Stimulated activated CD8-positive, alpha-beta memory T cell treated with anti-CD3 and anti-CD28 coated beads, Interleukin-12 subunit alpha, Interleukin-12 subunit beta, amount 100 ng/mL, for 4 hours (primary cell): ENCODE data around the gene GRID2.
"Not testable (repeated sequence)": the region's sequence is repeated elsewhere in the genome, so short reads cannot be mapped to it uniquely, and the experiment has no call there.

ENCODE experiments used
- DNase-seq: peaks from one replicate; pipeline ENCODE4 v3.0.0-alpha.2; 2020; ENCODE audit warnings: low read depth

Gene GRID2

DNA sequence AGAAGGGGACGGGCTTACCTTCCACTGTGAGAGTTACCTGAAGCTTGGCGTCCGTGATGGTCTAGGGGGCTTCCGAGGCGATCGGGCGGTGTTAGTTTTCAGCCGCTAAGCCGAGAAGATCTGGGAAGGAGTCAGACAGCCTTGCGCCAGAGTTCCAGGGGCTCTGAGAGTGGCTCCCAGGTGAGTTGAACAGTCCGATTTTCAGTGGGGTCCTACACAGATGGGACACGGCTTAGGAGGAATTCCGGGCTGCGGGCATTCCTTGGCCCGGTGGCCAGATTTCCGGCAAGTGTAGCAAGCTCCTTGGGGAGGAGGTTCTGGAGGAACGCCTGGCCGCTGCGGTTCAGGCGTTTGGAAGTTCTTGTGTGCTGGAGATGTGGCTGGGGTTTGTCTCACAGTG, 138.4 kb downstream of the GRID2 start:
- DNase-seq, result not testable (repeated sequence)

DNA sequence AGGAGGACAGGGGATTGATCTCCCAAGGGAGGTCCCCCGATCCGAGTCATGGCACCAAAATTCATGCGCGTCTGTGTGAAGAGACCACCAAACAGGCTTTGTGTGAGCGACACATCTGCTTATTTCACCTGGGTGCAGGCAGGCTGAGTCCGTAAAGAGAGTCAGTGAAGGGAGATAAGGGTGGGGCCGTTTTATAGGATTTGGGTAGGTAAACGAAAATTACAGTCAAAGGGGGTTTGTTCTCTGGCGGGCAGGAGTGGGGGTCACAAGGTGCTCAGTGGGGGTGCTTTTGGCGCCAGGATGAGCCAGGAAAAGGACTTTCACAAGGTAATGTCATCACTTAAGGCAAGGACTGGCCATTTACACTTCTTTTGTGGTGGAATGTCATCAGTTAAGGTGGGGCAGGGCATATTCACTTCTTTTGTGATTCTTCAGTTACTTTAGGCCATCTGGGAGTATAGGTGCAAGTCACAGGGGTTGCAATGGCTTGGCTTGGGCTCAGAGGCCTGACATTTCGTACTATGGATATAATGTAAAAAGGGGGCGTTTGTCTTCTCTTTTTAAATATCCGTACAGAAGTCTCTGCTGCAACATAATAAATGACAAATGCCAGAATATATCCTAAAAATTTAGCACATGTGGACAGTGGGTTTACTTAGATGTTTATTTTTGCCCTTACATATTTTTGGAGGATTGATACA, 140.5 kb downstream of the GRID2 start:
- DNase-seq, result not testable (repeated sequence)

DNA sequence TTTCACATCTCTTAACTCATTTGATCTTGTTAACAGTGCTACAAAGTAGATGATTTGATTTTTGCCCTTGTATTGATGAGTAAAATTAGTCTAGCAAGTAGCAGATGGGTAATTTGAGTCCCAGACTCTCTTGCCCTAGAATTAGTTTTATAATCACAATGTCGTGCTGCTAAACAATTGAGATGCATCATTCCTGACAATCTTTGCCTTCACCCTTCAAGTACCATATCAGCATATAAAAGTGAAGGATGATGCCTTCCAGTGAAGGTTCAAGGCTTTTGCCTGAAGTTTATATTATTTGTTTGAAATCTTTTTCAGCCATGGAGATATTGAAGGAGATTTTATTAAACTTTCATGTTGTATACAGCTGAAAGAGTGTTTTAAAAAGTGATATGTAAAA, 141.4 kb downstream of the GRID2 start:
- DNase-seq, result no peak

DNA sequence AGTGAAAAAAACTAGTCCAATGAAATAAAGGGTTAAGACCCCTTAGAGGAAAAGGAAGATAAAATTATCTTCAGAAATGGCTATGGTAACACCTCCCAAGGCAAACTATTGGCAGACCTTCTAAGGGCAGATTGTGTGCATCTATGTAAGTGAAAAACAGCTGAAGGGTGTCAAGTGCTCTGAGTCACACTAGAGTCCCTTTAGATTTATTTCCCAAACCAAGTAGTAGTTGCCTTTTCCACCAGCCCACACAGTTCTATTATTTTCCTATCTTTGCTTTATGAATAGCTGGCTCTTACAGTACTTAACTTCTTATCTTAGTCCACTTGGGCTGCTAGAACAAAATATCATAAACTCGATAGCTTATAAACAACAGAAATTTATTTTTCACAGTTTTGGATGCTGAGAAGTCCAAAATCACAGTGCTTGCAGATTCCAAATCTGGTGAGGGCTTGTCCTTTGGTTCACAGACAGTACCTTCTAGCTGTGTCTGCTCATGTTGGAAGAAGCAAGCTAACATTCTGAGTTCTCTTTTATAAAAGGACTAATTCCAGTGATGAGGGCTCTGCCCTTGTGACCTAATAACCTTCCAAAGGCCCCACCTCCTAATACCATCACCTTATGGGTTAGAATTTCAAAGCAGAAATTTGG, 143.6 kb downstream of the GRID2 start:
- DNase-seq, result no peak

DNA sequence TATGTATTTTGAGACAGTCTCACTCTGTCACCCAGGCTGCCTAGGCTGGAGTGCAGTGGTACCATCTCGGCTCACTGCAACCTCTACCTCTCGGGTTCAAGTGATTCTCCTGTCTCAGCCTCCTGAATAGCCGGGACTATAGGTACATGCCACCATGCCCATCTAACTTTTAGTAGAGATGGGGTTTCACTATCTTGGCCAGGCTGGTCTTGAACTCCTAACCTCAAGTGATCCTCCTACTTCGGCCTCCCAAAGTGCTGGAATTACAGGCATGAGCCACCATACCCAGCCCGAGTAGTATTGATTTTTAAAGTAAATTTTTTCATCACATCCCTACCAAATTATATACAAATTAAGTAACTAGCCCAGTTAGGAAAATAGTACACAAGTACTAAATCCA, 144.4 kb downstream of the GRID2 start:
- DNase-seq, result not testable (repeated sequence)

DNA sequence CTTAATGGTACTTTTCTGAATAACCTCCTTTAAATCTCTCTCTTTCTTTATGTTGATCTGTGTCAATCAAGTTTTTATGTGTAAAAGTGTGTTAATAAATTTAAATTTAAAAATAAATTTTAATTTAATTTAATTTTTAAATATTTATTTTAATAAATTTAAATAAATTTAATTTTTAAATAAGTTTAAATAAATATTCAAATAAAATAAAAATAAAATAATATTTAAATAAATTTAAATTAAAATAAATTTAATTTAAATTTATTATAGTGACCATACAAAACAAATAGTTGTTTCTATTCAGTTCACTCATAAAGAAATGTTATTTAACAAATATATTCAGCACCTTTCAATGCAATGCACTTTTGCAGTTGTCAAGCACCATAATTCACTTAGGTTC, 146.9 kb downstream of the GRID2 start:
- DNase-seq, result no peak

DNA sequence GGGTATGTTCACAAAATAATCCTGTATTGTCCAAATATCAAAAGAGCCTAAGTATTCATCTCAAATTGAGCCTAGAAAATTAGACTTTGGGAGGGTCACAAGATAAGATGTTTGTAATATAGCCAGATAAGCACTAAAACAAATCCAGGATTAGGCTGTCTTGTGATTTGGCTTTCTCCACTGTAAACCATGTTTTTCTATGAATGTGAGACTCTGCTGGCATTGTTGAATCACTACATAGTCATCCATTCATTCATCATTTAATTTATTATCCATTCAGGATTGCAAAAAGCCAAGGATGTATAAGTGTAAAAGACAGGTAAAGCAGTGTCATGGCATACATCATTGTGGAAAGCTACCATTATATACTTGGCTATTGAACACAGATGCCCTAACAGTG, 148.0 kb downstream of the GRID2 start:
- DNase-seq, result no peak

DNA sequence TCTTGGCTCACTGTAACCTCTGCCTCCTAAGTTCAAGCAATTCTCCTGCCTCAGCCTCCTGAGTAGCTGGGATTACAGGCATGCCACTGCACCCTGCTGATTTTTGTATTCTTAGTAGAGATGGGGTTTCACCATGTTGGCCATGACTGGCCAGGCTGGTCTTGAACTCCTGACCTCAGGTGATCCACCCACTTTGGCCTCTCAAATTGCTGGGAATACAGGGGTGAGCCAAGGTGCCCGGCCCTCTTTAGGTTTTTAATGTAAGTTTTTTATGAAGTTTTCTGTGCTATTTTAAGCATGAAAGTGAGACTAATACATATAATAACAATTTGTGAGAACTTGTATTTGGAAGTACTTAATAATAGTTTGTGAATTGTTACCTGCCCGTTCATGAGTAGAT, 148.6 kb downstream of the GRID2 start:
- not testable (repeated sequence) for DNase-seq

DNA sequence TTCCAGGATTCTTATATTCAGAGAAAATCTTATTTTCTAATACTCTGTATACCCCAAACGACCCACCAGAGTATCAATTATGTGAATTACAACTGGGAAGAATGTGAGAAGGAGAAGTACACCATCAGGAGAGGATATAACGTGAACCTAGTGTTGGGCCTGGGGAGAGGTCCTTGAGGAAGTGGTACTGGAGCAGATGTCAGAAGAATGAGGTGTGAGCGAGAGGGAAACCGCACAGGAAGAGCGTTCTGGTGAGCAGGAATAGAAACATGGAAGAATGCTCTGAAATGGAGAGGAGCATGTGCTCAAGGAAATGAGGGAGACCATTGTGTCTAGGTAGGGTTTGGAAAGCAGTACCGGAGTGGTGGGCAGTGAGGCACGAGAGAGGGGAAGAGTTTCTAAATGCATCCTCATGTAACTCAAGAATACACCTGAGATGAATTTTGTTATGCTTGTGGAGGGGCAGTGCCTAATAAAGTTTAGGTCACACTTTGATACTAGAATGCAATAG, 151.6 kb downstream of the GRID2 start:
- DNase-seq, result no peak

DNA sequence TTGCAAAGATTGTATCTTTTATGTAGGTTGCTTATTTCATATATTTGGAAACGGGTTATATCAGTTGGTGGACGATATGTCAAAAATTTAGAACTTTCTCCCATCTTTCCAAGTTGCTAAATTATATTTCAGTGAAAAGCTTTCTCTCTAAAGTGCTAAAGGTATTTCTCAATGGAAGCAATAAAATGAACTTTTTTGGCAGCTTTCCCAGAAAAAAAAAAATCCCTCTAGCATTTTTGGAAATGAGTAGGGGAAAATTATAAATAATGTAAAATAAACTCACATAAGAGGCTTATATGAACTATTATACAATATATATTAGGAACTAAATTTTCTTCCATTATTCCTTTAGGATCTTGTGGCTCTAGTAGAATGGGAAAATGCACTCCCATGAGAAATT, 152.2 kb downstream of the GRID2 start:
- no peak for DNase-seq

DNA sequence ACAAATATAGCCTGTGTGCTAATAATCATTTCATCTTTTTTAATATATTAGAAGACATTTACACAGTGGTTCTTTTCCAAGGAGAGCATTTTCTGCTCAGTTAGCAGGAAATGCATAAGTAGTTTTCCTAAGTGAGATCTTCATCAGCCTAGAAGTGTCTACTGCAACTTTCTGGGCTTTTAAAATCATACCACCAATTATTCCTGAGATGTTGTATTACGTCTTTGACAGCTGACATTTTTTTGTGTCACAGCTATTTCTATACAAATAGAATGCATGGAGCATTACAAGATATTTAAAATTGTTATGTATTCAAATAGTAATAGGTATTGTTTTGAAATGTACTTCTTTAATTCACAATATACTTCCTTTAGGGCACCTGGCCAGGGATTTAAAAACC, 158.0 kb downstream of the GRID2 start:
- no peak for DNase-seq

DNA sequence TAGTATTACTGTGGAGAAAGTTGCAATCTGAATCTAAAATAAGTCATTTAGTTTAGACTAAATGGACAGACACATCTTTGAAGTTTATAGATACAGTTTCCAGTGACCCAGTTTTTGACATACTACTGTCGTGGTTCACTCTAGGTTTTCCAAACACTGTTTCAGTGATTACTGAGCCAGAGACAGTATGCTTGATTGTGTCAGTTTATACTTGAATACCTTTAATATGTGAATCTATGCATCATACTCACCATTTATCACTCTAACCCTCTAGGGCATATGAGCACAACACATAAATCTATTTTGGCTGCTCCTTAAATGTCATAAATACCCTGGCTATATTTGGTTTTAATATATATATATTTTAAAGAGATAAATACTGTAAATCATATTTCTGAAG, 173.5 kb downstream of the GRID2 start:
- no peak for DNase-seq

DNA sequence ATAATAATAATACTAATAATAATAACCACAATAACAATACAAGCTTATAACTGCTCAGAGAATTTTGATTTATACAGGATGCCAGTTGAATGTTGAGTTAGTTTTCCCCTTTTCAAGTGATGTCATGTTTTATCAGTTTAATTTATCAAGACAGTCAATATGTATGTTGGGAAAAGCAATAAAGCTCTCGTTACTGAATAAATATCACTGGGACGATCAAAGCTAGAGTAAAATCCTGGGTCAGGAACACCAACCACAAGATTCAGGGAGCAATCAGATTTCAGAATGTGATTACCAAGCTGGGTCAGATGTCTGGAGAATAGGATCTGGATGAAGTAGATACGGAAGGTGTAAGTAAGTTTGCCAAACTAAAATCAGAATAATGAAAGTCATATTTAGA, 179.6 kb downstream of the GRID2 start:
- no peak for DNase-seq

DNA sequence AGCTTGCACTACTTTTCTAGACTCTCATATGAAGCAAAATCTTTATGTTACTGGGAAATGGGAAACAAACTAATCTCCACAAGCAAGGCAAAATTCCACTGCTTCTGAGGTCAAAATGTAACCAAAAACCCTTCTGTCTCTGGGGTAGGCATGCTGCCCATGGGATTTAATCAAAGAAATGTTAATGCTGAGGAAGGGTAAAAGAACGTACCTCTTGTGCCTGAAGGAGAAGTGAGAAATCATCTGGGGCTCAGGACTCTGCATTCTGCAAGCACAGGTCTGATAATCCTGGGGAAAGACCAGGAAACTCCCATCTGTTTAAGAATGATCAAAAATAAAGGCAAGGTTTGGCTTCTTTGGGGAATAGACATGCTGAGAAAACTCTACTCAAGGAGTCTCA, 184.7 kb downstream of the GRID2 start:
- no peak for DNase-seq

DNA sequence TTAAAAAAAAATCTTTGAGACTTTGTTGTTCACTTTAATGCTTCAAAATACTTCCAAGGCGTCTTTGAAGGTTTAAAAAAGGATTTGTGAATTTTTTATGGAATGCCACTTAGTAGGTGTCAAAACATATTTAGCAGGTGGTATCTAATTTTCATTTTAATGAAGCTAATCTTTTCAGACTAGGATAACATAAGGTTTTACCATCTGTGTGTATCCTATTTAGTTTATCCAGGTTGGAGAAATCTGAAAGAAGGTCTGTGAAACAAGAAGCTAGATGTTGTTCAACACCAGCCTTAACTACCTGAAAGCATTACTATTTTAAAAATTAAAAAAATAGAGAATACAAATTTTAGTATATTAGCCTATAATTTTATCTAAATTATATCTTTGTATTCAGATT, 193.4 kb downstream of the GRID2 start:
- no peak for DNase-seq

DNA sequence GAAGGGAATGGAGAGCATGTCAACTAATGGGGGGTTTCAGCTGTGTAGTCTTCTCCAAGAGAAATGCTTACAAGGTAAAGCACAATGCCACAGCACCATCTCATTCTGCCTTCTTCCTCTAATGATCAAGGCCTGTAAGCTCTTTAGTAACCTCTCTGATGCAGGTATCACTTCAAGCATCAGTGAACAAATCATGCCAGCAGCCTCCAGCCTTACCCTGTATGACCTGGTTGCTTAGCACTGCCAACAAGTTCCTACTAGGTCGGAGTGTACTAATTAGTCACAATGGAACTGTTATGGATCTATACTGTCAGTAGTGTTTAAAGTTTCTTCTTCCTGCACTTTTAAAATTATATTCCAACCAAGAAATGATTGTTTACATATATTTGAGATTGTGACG, 197.7 kb downstream of the GRID2 start:
- DNase-seq, result no peak

DNA sequence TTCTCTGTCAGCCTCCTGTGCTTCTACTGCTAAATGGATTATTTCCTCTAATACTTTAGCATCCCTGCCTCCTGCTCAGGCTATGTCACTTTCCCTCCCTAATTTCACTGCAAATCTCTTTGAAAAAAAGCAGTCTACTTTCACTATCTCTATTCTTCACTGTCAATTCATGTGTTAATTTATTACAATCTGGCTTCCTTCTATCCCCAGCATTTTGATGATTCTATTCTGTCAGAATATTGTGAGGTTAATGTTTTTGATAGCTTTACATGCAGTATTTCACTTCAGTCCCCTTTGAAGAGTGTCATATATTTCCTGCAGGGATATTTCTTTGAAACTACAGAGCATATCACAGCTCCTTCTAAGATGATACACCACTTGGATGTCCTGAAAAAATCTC, 203.2 kb downstream of the GRID2 start:
- DNase-seq, result no peak

DNA sequence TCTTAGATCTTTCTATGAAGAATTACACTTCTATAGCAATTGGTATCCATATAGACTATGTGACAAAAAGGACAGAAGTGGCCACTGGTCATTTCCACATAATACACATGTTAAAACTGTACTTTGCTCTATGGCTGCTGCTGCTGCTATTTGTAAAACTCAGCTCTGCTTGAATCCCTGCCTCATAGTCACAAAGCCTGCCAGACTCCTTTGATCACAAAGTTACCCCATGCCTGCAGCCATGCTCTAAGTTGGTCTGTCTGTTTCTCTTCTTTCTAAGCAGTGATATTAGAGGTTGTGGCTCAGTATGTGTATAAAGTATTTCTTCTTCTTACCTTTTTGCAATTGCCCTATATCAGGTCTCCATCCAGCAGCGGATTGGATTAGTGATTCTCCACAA, 210.9 kb downstream of the GRID2 start:
- DNase-seq, result no peak

DNA sequence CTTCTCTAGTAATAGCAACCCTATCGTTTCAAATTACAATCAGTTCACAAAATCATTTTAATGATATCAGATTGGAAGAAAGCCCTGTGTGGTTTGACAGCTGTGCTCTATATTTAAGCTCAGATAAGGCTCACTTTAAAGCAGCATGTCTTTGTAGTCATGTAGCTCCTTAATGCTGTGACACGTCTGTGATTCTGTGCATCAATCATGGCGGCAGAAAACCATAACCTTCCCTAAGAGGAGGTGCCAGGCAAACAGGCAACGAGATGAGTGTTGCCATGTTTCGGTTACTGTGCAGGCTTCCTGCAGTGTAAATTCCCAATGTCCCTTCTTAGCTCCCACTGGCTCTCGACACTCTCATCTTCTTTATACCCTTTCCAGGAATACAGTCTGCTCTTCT, 212.7 kb downstream of the GRID2 start:
- DNase-seq, result no peak

DNA sequence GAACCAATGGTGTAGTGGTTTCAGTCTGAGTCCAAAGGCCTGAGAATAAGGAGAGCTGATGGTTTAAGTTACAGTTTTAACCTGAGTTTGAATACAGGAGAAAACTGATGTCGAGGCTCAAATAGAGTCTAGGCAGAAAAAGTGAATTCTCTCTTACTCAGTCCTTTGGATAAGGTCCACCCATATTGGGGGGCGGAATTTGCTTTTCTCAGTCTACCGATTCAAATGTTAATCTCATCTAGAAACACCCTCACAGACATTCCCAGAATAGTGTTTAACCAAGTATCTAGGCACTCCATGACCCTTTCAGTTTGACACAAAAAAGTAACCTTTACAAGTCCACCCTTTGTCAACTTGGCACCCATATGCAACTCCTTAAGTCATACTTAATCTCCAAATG, 216.0 kb downstream of the GRID2 start:
- DNase-seq, result no peak

DNA sequence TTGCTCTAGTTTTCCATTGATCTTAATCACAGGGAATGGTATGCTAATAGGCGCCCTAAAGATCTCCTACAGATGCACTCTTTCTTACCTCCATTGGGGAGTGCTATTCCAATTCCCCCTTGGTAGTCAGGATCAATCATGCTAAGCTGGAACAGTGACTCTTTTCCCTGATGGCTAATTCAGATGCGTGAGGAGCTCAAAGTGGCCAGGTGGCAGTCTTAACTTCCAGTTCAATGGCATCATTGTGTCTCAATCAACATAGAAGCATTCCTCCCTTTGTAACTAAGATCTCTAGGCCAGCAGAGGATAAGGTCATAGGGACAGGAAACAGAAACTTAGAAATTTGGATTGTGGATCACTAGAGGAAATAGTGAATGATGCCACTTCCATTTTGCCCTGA, 216.8 kb downstream of the GRID2 start:
- no peak for DNase-seq

DNA sequence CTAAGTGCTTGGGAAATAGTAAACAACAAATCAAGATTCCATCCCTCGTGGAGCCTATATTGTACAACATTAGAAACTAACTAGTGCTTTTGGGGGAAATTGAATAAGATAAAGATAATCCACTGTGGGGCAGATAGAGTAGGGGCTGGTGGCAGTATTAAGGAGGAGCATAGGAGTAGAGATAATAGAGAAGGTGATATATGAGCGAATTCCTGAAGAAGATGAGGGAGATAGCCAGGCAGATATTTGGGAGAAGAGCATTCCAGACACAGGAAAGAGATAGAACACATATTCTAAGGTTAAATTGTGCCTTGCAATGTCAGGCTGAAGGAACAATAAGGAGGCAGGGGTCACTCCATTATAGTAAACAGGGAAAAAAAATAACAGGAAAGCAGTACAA, 218.2 kb downstream of the GRID2 start:
- no peak for DNase-seq

DNA sequence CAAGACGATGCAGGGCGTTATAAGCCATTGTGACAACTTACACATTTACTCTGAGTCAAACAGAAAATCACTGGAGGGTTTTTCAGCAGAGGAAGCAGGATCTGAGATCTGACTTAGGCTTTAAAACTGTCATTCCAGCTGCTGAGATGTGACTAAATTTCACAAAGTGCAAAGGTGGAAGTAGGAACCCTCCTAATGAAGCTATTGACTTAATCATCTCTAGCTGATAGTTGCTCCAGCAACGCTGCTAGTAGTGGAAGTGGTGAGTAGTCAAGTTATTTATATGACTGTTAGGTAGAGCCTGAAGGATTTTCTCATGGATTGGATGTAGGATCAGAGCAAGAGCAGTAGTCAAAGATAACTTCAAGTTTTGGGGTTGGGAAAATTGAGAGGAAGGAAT, 218.6 kb downstream of the GRID2 start:
- DNase-seq, result no peak

DNA sequence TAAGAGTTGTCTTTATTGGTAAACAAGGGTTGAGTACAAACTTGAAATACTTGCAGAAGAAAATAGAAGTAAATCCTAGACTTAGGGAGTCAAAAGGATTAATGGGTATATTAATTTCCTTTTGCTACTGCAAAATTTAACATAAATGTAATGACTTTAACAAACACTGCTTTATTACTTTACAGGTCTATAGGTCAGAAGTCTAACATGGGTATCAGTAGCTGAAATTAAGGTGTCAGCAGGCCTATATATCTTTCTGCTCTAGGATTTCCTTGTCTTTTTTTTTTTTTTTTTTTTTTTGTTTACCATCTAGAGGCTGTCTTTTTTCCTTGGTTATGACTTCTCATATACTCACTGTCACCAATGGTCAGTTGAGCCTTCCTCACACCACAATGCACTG, 220.4 kb downstream of the GRID2 start:
- no peak for DNase-seq
